ENCODE measurements around the gene MME. TPM values are rescaled to one million over a fixed set of nuclear protein-coding genes. Genes with fewer than 3 reads are reported as not detected.

The MME gene
- total RNA-seq, 2 experiments from 2014 or later, result 0.69 to 1.8 TPM

GRCh38 chr3:155159301-155159700 is 79.2 kb downstream of the MME start:
- intact Hi-C loops (cut with DNase I, micrococcal nuclease), result no loop called here
- no peaks in the 10 kb centered on the region for H3K27me3 Mint-ChIP-seq
- CTCF ChIA-PET, result no interaction called here
- Histone ChIP-seq H3K4me1 (ENCODE audit: insufficient read depth, low read length) (no peaks in the 10 kb centered on the region), H3K36me3 (ENCODE audit: insufficient read depth, low read length) (no peaks in the 10 kb centered on the region), H3K27ac (ENCODE audit: low read depth in 1 of 2, low read length in 2 of 2) (no peak overlapping the region), H3K4me3 (ENCODE audit: low read length) (no peak overlapping the region), H3K27me3 (ENCODE audit: control insufficient read depth in 1 of 2, insufficient read depth in 2 of 2, low read length in 2 of 2) (no peaks in the 10 kb centered on the region), H3K9me3 (ENCODE audit: control insufficient read depth in 1 of 2, insufficient read depth in 1 of 2, low read length in 2 of 2) (no peaks in the 10 kb centered on the region)
- no peak overlapping the region for H3K4me3 Mint-ChIP-seq
- no peak for TF ChIP-seq CTCF (IDR thresholded peaks at IDR 0.05)
- H3K27ac Mint-ChIP-seq, result no peak overlapping the region
- no peaks in the 10 kb centered on the region for H3K9me3 Mint-ChIP-seq
- no peak for DNase-seq
- H3K36me3 Mint-ChIP-seq (ENCODE audit: low read depth), result no peaks in the 10 kb centered on the region
- POLR2A ChIA-PET, result no interaction called here
- H3K4me1 Mint-ChIP-seq (ENCODE audit: low read depth), result no peaks in the 10 kb centered on the region
- ATAC-seq (ENCODE audit: poor library complexity), result no peak

GRCh38 chr3:155161640-155162292 is 81.6 kb downstream of the MME start:
- H3K27me3 ChIP-seq (ENCODE audit: control insufficient read depth in 1 of 2, insufficient read depth in 2 of 2, low read length in 2 of 2), result no peaks in the 10 kb centered on the region
- no peaks in the 10 kb centered on the region for H3K4me1 ChIP-seq (ENCODE audit: insufficient read depth, low read length)
- H3K36me3 ChIP-seq (ENCODE audit: insufficient read depth, low read length), result no peaks in the 10 kb centered on the region
- no peaks in the 10 kb centered on the region for H3K36me3 Mint-ChIP-seq (ENCODE audit: low read depth)
- ChIA-PET CTCF (interaction anchor here (1.1 kb wide), 1 partner anchor 13 kb away, joined by 3 read pairs; no protein-coding TSS in a partner anchor), POLR2A (no interaction called here)
- no peaks in the 10 kb centered on the region for H3K9me3 ChIP-seq (ENCODE audit: control insufficient read depth in 1 of 2, insufficient read depth in 1 of 2, low read length in 2 of 2)
- intact Hi-C loops (cut with DNase I, micrococcal nuclease), result no loop called here
- no peak overlapping the region for H3K27ac Mint-ChIP-seq
- ATAC-seq (ENCODE audit: poor library complexity) (no peak), DNase-seq (no peak)
- no peaks in the 10 kb centered on the region for H3K9me3 Mint-ChIP-seq
- no peaks in the 10 kb centered on the region for H3K27me3 Mint-ChIP-seq
- TF ChIP-seq CTCF (IDR thresholded peaks at IDR 0.05), result no peak
- no peak overlapping the region for H3K27ac ChIP-seq (ENCODE audit: low read depth in 1 of 2, low read length in 2 of 2)
- no peaks in the 10 kb centered on the region for H3K4me1 Mint-ChIP-seq (ENCODE audit: low read depth)
- H3K4me3 Mint-ChIP-seq, result no peak overlapping the region
- H3K4me3 ChIP-seq (ENCODE audit: low read length), result no peak overlapping the region

- no peak for DNase-seq
- Mint-ChIP-seq H3K4me1 (ENCODE audit: low read depth) (no peaks in the 10 kb centered on the region), H3K4me3 (no peak overlapping the region), H3K27me3 (no peaks in the 10 kb centered on the region), H3K9me3 (no peaks in the 10 kb centered on the region), H3K36me3 (ENCODE audit: low read depth) (no peaks in the 10 kb centered on the region), H3K27ac (no peak overlapping the region)
- intact Hi-C loops (cut with DNase I, micrococcal nuclease), result no loop called here
- Histone ChIP-seq H3K9me3 (ENCODE audit: control insufficient read depth in 1 of 2, insufficient read depth in 1 of 2, low read length in 2 of 2) (no peaks in the 10 kb centered on the region), H3K27ac (ENCODE audit: low read depth in 1 of 2, low read length in 2 of 2) (no peak overlapping the region), H3K27me3 (ENCODE audit: control insufficient read depth in 1 of 2, insufficient read depth in 2 of 2, low read length in 2 of 2) (no peaks in the 10 kb centered on the region), H3K4me3 (ENCODE audit: low read length) (no peak overlapping the region), H3K36me3 (ENCODE audit: insufficient read depth, low read length) (no peaks in the 10 kb centered on the region), H3K4me1 (ENCODE audit: insufficient read depth, low read length) (no peaks in the 10 kb centered on the region)
- TF ChIP-seq CTCF (IDR thresholded peaks at IDR 0.05), result no peak
- CTCF ChIA-PET, result no interaction called here
- POLR2A ChIA-PET, result no interaction called here
- ATAC-seq (ENCODE audit: poor library complexity), result no peak
These were observed 84.2 kb downstream of the MME start for GRCh38 chr3:155164306-155164705.
